H9 (cell line): ENCODE measurements around the gene ATL1. TPM values are rescaled to one million over a fixed set of nuclear protein-coding genes. Genes with fewer than 3 reads are reported as not detected.

Source experiments
- DNase-seq: peaks from one replicate; pipeline ENCODE4 v3.0.0-alpha.2; 2017
- H2AFZ ChIP-seq: one replicate; pipeline ENCODE4 v1.6.1; 2013; ENCODE audit warnings: mild to moderate bottlenecking, low read length, control low read depth, moderate library complexity
- H2AK5ac ChIP-seq: 2 replicates; pipeline ENCODE4 v1.6.1; 2013; ENCODE audit warnings: low read length, control low read depth, mixed read lengths; ENCODE audit not compliant: insufficient read length
- H2BK120ac ChIP-seq: one replicate; pipeline ENCODE4 v1.6.1; 2013; ENCODE audit warnings: low read depth, mild to moderate bottlenecking, low read length, control low read depth, inconsistent platforms; ENCODE audit not compliant: poor library complexity, severe bottlenecking
- H2BK12ac ChIP-seq: 2 replicates; pipeline ENCODE4 v1.6.1; 2013; ENCODE audit warnings: low read length, control low read depth, mixed read lengths, low read depth; ENCODE audit not compliant: insufficient read length
- H2BK15ac ChIP-seq: 2 replicates; pipeline ENCODE4 v1.6.1; 2013; ENCODE audit warnings: low read depth, low read length, control low read depth
- H2BK20ac ChIP-seq: one replicate; pipeline ENCODE4 v1.6.1; 2013; ENCODE audit warnings: low read depth, mild to moderate bottlenecking, low read length, control low read depth, inconsistent platforms; ENCODE audit not compliant: poor library complexity, severe bottlenecking
- H2BK5ac ChIP-seq: 2 replicates; pipeline ENCODE4 v1.6.1; 2013; ENCODE audit warnings: low read length, control low read depth, mixed read lengths; ENCODE audit not compliant: insufficient read length
- H3K14ac ChIP-seq: 2 replicates; pipeline ENCODE4 v1.6.1; 2013; ENCODE audit warnings: low read length, control low read depth; ENCODE audit not compliant: insufficient read depth
- H3K18ac ChIP-seq: 2 replicates; pipeline ENCODE4 v1.6.1; 2013; ENCODE audit warnings: low read depth, mild to moderate bottlenecking, mixed read lengths, low read length, control low read depth; ENCODE audit not compliant: insufficient read length
- H3K23ac ChIP-seq: 2 replicates; pipeline ENCODE4 v1.6.1; 2013; ENCODE audit warnings: low read length, control low read depth, mixed read lengths, low read depth; ENCODE audit not compliant: insufficient read length
- H3K23me2 ChIP-seq: 2 replicates; pipeline ENCODE4 v1.6.1; 2013; ENCODE audit warnings: low read depth, mild to moderate bottlenecking, mixed read lengths, low read length, control low read depth; ENCODE audit not compliant: insufficient read length, poor library complexity, severe bottlenecking
- H3K27ac ChIP-seq: 2 replicates; pipeline ENCODE4 v1.5.1; 2013; ENCODE audit warnings: low read length, control low read depth, mixed read lengths, low read depth; ENCODE audit not compliant: insufficient read length
- H3K27me3 ChIP-seq: 2 replicates; pipeline ENCODE4 v1.6.1; 2013; ENCODE audit warnings: low read length, control low read depth, inconsistent platforms; ENCODE audit not compliant: insufficient read depth
- H3K4ac ChIP-seq: 2 replicates; pipeline ENCODE4 v1.6.1; 2013; ENCODE audit warnings: low read depth, mild to moderate bottlenecking, control low read depth, inconsistent platforms, low read length, moderate library complexity
- H3K4me1 ChIP-seq: 2 replicates; pipeline ENCODE4 v1.6.1; 2013; ENCODE audit warnings: low read length, control low read depth, inconsistent platforms; ENCODE audit not compliant: insufficient read depth
- H3K4me2 ChIP-seq: 2 replicates; pipeline ENCODE4 v1.6.1; 2013; ENCODE audit warnings: low read length, control low read depth, mixed read lengths; ENCODE audit not compliant: insufficient read length, insufficient read depth
- H3K56ac ChIP-seq: 2 replicates; pipeline ENCODE4 v1.6.1; 2013; ENCODE audit warnings: low read depth, mild to moderate bottlenecking, mixed read lengths, low read length, control low read depth; ENCODE audit not compliant: insufficient read length
- H3K79me1 ChIP-seq: 2 replicates; pipeline ENCODE4 v1.6.1; 2013; ENCODE audit warnings: low read depth, mild to moderate bottlenecking, moderate library complexity, low read length, control low read depth, inconsistent platforms; ENCODE audit not compliant: insufficient read depth, poor library complexity, severe bottlenecking
- H3K79me2 ChIP-seq: 2 replicates; pipeline ENCODE4 v1.6.1; 2013; ENCODE audit warnings: low read length, control low read depth, inconsistent platforms; ENCODE audit not compliant: insufficient read depth
- H3K9ac ChIP-seq: 2 replicates; pipeline ENCODE4 v1.6.1; 2013; ENCODE audit warnings: low read length, control low read depth, mixed read lengths; ENCODE audit not compliant: insufficient read length; ENCODE audit errors: extremely low read depth
- H3K9me3 ChIP-seq: one replicate; pipeline ENCODE4 v1.6.1; 2013; ENCODE audit warnings: low read depth, low read length, inconsistent platforms; ENCODE audit not compliant: control insufficient read depth
- H3T11ph ChIP-seq: one replicate; pipeline ENCODE4 v1.6.1; 2013; ENCODE audit warnings: mild to moderate bottlenecking, low read length, control low read depth, inconsistent platforms
- H4K20me1 ChIP-seq: one replicate; pipeline ENCODE4 v1.6.1; 2013; ENCODE audit not compliant: control insufficient read depth, insufficient read length, insufficient read depth
- H4K5ac ChIP-seq: 2 replicates; pipeline ENCODE4 v1.6.1; 2013; ENCODE audit warnings: low read depth, mild to moderate bottlenecking, mixed read lengths, low read length, control low read depth; ENCODE audit not compliant: insufficient read length
- H4K8ac ChIP-seq: replicated peaks from 2 replicates; pipeline ENCODE4 v1.6.1; 2013; ENCODE audit warnings: low read length, control low read depth, mixed read lengths, low read depth; ENCODE audit not compliant: insufficient read length
- H4K91ac ChIP-seq: 2 replicates; pipeline ENCODE4 v1.6.1; 2013; ENCODE audit warnings: low read depth, mild to moderate bottlenecking, moderate library complexity, mixed read lengths, low read length, control low read depth; ENCODE audit not compliant: insufficient read length
- H3K27ac Mint-ChIP-seq, 3 experiments: 2 replicates in 2 of 3; 3 replicates in 1 of 3; pipeline ENCODE4 v1.8.0; 2020 to 2021; ENCODE audit warnings: mixed read lengths in 3 of 3, mild to moderate bottlenecking in 1 of 3, moderate library complexity in 1 of 3
- H3K27me3 Mint-ChIP-seq: 2 replicates; pipeline ENCODE4 v1.8.0; 2021; ENCODE audit warnings: low read depth, mild to moderate bottlenecking, moderate library complexity, mixed read lengths
- H3K36me3 Mint-ChIP-seq, 3 experiments: 2 replicates in 2 of 3; 3 replicates in 1 of 3; pipeline ENCODE4 v1.8.0; 2020 to 2021; ENCODE audit warnings: low read depth in 3 of 3, mixed read lengths in 3 of 3; ENCODE audit not compliant: insufficient read depth in 1 of 3
- H3K4me1 Mint-ChIP-seq, 2 experiments: 2 replicates each; pipeline ENCODE4 v1.8.0; 2020; ENCODE audit warnings: mixed read lengths in 2 of 2
- H3K4me3 Mint-ChIP-seq, 2 experiments: 2 replicates in 1 of 2; 3 replicates in 1 of 2; pipeline ENCODE4 v1.8.0; 2020 to 2021; ENCODE audit warnings: mild to moderate bottlenecking in 2 of 2, mixed read lengths in 2 of 2, moderate library complexity in 1 of 2
- H3K9me3 Mint-ChIP-seq, 2 experiments: 2 replicates in 1 of 2; 3 replicates in 1 of 2; pipeline ENCODE4 v1.8.0; 2020; ENCODE audit warnings: mild to moderate bottlenecking in 2 of 2, mixed read lengths in 2 of 2, moderate library complexity in 1 of 2
- WGBS: extraction: QIAGEN DNeasy Blood & Tissue Kit; methylation state at CpG from one replicate; pipeline ENCODE4 v1.1.7; 2013; ENCODE audit warnings: missing lambda C conversion rate, low lambda C conversion rate, mixed read lengths; ENCODE audit not compliant: insufficient read length; ENCODE audit errors: extremely low coverage; 5-methylcytosine and 5-hydroxymethylcytosine counted together
- total RNA-seq: library from RNA; stranded (reverse); gene quantifications from 2 replicates; pipeline ENCODE4 v1.2.1, GENCODE V29; 2021
- TF ChIP-seq, protein P1 (sequence below): fragments of 200-600 bp; sonication (generic); conservative IDR thresholded peaks from 3 replicates; pipeline ENCODE4 v1.8.0; 2021; ENCODE audit warnings: antibody characterized with exemption, mild to moderate bottlenecking

The ATL1 gene
- total RNA-seq, 1 experiment from 2014 or later: 3.0 TPM

DNA sequence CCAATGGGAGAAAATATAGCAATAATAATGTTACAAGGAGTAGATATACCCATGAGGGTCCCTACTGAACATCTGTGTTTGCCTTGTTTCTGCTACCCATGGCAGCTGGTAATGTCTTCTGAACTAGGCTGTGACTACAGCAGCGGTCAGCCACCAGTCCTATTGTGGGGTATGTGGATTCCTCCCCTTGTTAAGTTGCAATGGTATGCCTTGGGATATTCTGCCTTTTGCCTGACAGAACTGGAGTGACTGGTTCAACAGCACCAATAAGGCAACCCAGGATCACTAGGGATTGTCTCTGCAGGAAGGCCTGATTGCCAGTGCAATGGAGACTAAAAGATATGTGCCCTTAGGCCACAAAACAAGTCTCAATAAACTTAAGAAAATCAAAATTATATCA lies 9.7 kb upstream of the ATL1 start:
- Mint-ChIP-seq H3K4me1 (no peaks in the 10 kb centered on the region), H3K27ac (no peak overlapping the region), H3K4me3 (no peak overlapping the region), H3K36me3 (no peaks in the 10 kb centered on the region), H3K27me3 (peaks cover 6% of the 10 kb centered on the region), H3K9me3 (0 out of 5 replicates have a peak, but pooled peaks cover 0 to 2% of the 10 kb centered on the region in 2 experiments)
- H4K8ac ChIP-seq: no peak overlapping the region
- H2BK20ac ChIP-seq: no peak overlapping the region
- no peaks in the 10 kb centered on the region for H3K23me2 ChIP-seq
- no peaks in the 10 kb centered on the region for H3K27me3 ChIP-seq
- no peak overlapping the region for H3K4ac ChIP-seq
- no peak overlapping the region for H3K23ac ChIP-seq
- no peak overlapping the region for H2BK120ac ChIP-seq
- no peak overlapping the region for H3K4me2 ChIP-seq
- H2AK5ac ChIP-seq: no peak overlapping the region
- no peak overlapping the region for H3K14ac ChIP-seq
- H2BK12ac ChIP-seq: no peak overlapping the region
- H4K20me1 ChIP-seq: no peaks in the 10 kb centered on the region
- H3K4me1 ChIP-seq: no peaks in the 10 kb centered on the region
- DNase-seq: no peak
- H3K9me3 ChIP-seq: no peaks in the 10 kb centered on the region
- H3K79me1 ChIP-seq: no peaks in the 10 kb centered on the region
- no peak overlapping the region for H2BK5ac ChIP-seq
- TF ChIP-seq, protein P1, sequence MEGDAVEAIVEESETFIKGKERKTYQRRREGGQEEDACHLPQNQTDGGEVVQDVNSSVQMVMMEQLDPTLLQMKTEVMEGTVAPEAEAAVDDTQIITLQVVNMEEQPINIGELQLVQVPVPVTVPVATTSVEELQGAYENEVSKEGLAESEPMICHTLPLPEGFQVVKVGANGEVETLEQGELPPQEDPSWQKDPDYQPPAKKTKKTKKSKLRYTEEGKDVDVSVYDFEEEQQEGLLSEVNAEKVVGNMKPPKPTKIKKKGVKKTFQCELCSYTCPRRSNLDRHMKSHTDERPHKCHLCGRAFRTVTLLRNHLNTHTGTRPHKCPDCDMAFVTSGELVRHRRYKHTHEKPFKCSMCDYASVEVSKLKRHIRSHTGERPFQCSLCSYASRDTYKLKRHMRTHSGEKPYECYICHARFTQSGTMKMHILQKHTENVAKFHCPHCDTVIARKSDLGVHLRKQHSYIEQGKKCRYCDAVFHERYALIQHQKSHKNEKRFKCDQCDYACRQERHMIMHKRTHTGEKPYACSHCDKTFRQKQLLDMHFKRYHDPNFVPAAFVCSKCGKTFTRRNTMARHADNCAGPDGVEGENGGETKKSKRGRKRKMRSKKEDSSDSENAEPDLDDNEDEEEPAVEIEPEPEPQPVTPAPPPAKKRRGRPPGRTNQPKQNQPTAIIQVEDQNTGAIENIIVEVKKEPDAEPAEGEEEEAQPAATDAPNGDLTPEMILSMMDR: no peak
- H2AFZ ChIP-seq: no peak overlapping the region
- H3K18ac ChIP-seq: no peak overlapping the region
- no peaks in the 10 kb centered on the region for H3K79me2 ChIP-seq
- no peak overlapping the region for H4K91ac ChIP-seq
- H3K56ac ChIP-seq: no peak overlapping the region
- no peak overlapping the region for H3K9ac ChIP-seq
- no peak overlapping the region for H4K5ac ChIP-seq
- no peak overlapping the region for H3T11ph ChIP-seq
- H2BK15ac ChIP-seq: no peak overlapping the region
- no peak overlapping the region for H3K27ac ChIP-seq
- WGBS: no CpG with 5 or more reads among the region's 1 CpG
